Measurements from ENCODE around the gene ZNF732.

GRCh38 chr4:328729-329128 lies 23.5 kb upstream of the ZNF732 start:
- no peak for TF ChIP-seq CTCF (IDR thresholded peaks at IDR 0.05)
- no peak for TF ChIP-seq POLR2A (IDR thresholded peaks at IDR 0.05)
